Measurements from ENCODE around the gene C5orf52. TPM values are rescaled to one million over a fixed set of nuclear protein-coding genes. Genes with fewer than 3 reads are reported as not detected.
"Not testable (repeated sequence)": the region's sequence is repeated elsewhere in the genome, so short reads cannot be mapped to it uniquely, and the experiment has no call there.

The C5orf52 gene
- total RNA-seq, 1 experiment from 2014 or later, result not detected

DNA sequence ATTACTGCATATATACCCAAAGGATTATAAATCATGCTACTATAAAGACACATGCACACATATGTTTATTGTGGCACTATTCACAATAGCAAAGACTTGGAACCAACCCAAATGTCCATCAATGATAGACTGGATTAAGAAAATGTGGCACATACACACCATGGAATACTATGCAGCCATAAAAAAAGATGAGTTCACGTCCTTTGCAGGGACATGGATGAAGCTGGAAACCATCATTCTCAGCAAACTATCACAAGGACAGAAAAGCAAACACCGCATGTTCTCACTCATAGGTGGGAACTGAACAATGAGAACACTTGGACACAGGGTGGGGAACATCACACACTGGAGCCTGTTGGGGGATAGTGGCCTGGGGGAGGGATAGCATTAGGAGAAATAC lies 55.3 kb downstream of the C5orf52 start:
- not testable (repeated sequence) for H3K9ac ChIP-seq (ENCODE audit: extremely low read depth, insufficient read length, low read length); H2BK20ac ChIP-seq (ENCODE audit: low read depth, low read length, poor library complexity, severe bottlenecking); H3K4me1 Mint-ChIP-seq; H2BK15ac ChIP-seq (ENCODE audit: low read depth, low read length); H3K4ac ChIP-seq (ENCODE audit: low read depth, low read length); H3K27ac ChIP-seq (ENCODE audit: insufficient read length, low read depth, low read length); H2BK5ac ChIP-seq (ENCODE audit: insufficient read length, low read length); H3K27me3 Mint-ChIP-seq (ENCODE audit: low read depth); H4K91ac ChIP-seq (ENCODE audit: insufficient read length, low read depth, low read length); DNase-seq; H3K4me3 Mint-ChIP-seq; H3T11ph ChIP-seq (ENCODE audit: low read length); H3K79me2 ChIP-seq (ENCODE audit: insufficient read depth, low read length); H3K79me1 ChIP-seq (ENCODE audit: insufficient read depth, low read depth, low read length, poor library complexity, severe bottlenecking); H4K5ac ChIP-seq (ENCODE audit: insufficient read length, low read depth, low read length); H3K4me2 ChIP-seq (ENCODE audit: insufficient read depth, insufficient read length, low read length); H3K18ac ChIP-seq (ENCODE audit: insufficient read length, low read depth, low read length); H3K23me2 ChIP-seq (ENCODE audit: insufficient read length, low read depth, low read length, poor library complexity, severe bottlenecking); H2BK12ac ChIP-seq (ENCODE audit: insufficient read length, low read depth, low read length); H3K27ac Mint-ChIP-seq; H2AFZ ChIP-seq (ENCODE audit: low read length); H4K20me1 ChIP-seq (ENCODE audit: control insufficient read depth, insufficient read depth, insufficient read length); H3K27me3 ChIP-seq (ENCODE audit: insufficient read depth, low read length); H3K36me3 Mint-ChIP-seq (ENCODE audit: insufficient read depth in 1 of 3, low read depth in 3 of 3); H2AK5ac ChIP-seq (ENCODE audit: insufficient read length, low read length); H2BK120ac ChIP-seq (ENCODE audit: low read depth, low read length, poor library complexity, severe bottlenecking); H3K4me1 ChIP-seq (ENCODE audit: insufficient read depth, low read length); H3K56ac ChIP-seq (ENCODE audit: insufficient read length, low read depth, low read length); H3K14ac ChIP-seq (ENCODE audit: insufficient read depth, low read length); H3K9me3 Mint-ChIP-seq; H3K9me3 ChIP-seq (ENCODE audit: control insufficient read depth, low read depth, low read length); H3K23ac ChIP-seq (ENCODE audit: insufficient read length, low read depth, low read length); H4K8ac ChIP-seq (replicated peaks; ENCODE audit: insufficient read length, low read depth, low read length)
- no CpG with 5 or more reads among the region's 2 CpGs for WGBS (ENCODE audit: extremely low coverage, insufficient read length, low lambda C conversion rate)

DNA sequence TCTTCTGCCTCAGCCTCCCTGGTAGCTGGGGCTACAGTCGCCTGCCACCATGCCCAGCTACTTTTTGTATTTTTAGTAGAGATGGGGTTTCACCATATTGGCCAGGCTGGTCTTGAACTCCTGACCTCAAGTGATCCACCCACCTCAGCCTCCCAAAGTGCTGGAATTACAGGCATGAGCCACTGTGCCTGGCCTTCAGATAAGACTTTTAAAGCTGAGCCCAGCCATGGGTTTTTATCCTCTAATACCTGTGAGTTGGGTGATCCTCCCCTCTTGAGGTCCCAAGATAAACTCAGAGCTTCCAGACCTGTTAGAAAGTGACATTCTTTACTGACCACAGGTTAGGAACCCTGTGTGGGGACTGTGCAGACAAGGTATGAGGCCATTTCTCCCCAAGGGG lies 56.5 kb downstream of the C5orf52 start:
- H3K18ac ChIP-seq (ENCODE audit: insufficient read length, low read depth, low read length); H2BK12ac ChIP-seq (ENCODE audit: insufficient read length, low read depth, low read length); H3K9me3 ChIP-seq (ENCODE audit: control insufficient read depth, low read depth, low read length); H3K23me2 ChIP-seq (ENCODE audit: insufficient read length, low read depth, low read length, poor library complexity, severe bottlenecking); H4K91ac ChIP-seq (ENCODE audit: insufficient read length, low read depth, low read length); H3K79me1 ChIP-seq (ENCODE audit: insufficient read depth, low read depth, low read length, poor library complexity, severe bottlenecking); H4K5ac ChIP-seq (ENCODE audit: insufficient read length, low read depth, low read length); H3K36me3 Mint-ChIP-seq (ENCODE audit: insufficient read depth in 1 of 3, low read depth in 3 of 3); DNase-seq; H3K4ac ChIP-seq (ENCODE audit: low read depth, low read length); H2BK20ac ChIP-seq (ENCODE audit: low read depth, low read length, poor library complexity, severe bottlenecking); H3K14ac ChIP-seq (ENCODE audit: insufficient read depth, low read length); H3K23ac ChIP-seq (ENCODE audit: insufficient read length, low read depth, low read length); H4K8ac ChIP-seq (replicated peaks; ENCODE audit: insufficient read length, low read depth, low read length); H3K4me1 ChIP-seq (ENCODE audit: insufficient read depth, low read length); H3K9ac ChIP-seq (ENCODE audit: extremely low read depth, insufficient read length, low read length); H2BK120ac ChIP-seq (ENCODE audit: low read depth, low read length, poor library complexity, severe bottlenecking); H2AK5ac ChIP-seq (ENCODE audit: insufficient read length, low read length); H3K4me3 Mint-ChIP-seq; H3K27me3 ChIP-seq (ENCODE audit: insufficient read depth, low read length); H3K27ac ChIP-seq (ENCODE audit: insufficient read length, low read depth, low read length); H3T11ph ChIP-seq (ENCODE audit: low read length); H2BK15ac ChIP-seq (ENCODE audit: low read depth, low read length); H2AFZ ChIP-seq (ENCODE audit: low read length); H2BK5ac ChIP-seq (ENCODE audit: insufficient read length, low read length); H3K27me3 Mint-ChIP-seq (ENCODE audit: low read depth); H3K56ac ChIP-seq (ENCODE audit: insufficient read length, low read depth, low read length); H3K79me2 ChIP-seq (ENCODE audit: insufficient read depth, low read length); H3K27ac Mint-ChIP-seq; H4K20me1 ChIP-seq (ENCODE audit: control insufficient read depth, insufficient read depth, insufficient read length); H3K9me3 Mint-ChIP-seq; H3K4me2 ChIP-seq (ENCODE audit: insufficient read depth, insufficient read length, low read length): not testable (repeated sequence)
- WGBS (ENCODE audit: extremely low coverage, insufficient read length, low lambda C conversion rate), result no CpG with 5 or more reads among the region's 1 CpG
- peaks cover 2 to 12% of the 10 kb centered on the region in 2 experiments for H3K4me1 Mint-ChIP-seq

Other genes with a start within 250 kb of the C5orf52 start
- not detected in 2 replicates for gene NIPAL4, start 211.3 kb upstream of the C5orf52 start, total RNA-seq (2021)
- 9.5 and 9.9 TPM in 2 replicates for gene ADAM19, start 95.8 kb upstream of the C5orf52 start, total RNA-seq (2021)
- gene SOX30, start 19.1 kb upstream of the C5orf52 start, total RNA-seq (2021), result 0.13 TPM in 1 of 2 replicates, not detected in the other
- 12.9 and 13.5 TPM in 2 replicates for gene THG1L, start 59.9 kb downstream of the C5orf52 start, total RNA-seq (2021)
- 4.5 and 4.7 TPM in 2 replicates for gene LSM11, start 72.2 kb downstream of the C5orf52 start, total RNA-seq (2021)
- gene CLINT1, start 187.6 kb downstream of the C5orf52 start, total RNA-seq (2021), result 74.0 and 79.1 TPM in 2 replicates

Measured in H9 (cell line).